HPDE6-E6E7 (cell line): ENCODE measurements around the gene PTX4.

Experiments
- DNase-seq: peaks from one replicate; pipeline ENCODE4 v3.0.0; 2011; ENCODE audit warnings: missing footprints; ENCODE audit errors: extremely low spot score

The PTX4 gene

GRCh38 chr16:1461146-1461545, 27.6 kb downstream of the PTX4 start:
- no peak for DNase-seq

- DNase-seq, result no peak
Measured at GRCh38 chr16:1460602-1461138, 28.1 kb downstream of the PTX4 start.

- DNase-seq, result no peak
Measured at GRCh38 chr16:1459967-1460366, 28.8 kb downstream of the PTX4 start.

- no peak for DNase-seq
Measured at GRCh38 chr16:1458977-1459341, 29.8 kb downstream of the PTX4 start.

- DNase-seq, result no peak
Measured at GRCh38 chr16:1458336-1458976, 30.3 kb downstream of the PTX4 start.

- DNase-seq, result no peak
Measured at GRCh38 chr16:1457489-1458245, 31.1 kb downstream of the PTX4 start.

- DNase-seq, result no peak
Measured at GRCh38 chr16:1456951-1457350, 31.8 kb downstream of the PTX4 start.

GRCh38 chr16:1455190-1456171, 33.3 kb downstream of the PTX4 start:
- no peak for DNase-seq

GRCh38 chr16:1454561-1454960, 34.2 kb downstream of the PTX4 start:
- no peak for DNase-seq

- no peak for DNase-seq
Measured at GRCh38 chr16:1453316-1453715, 35.4 kb downstream of the PTX4 start.

- DNase-seq, result no peak
Measured at GRCh38 chr16:1452530-1452929, 36.2 kb downstream of the PTX4 start.

- DNase-seq, result no peak
Measured at GRCh38 chr16:1451702-1452392, 36.9 kb downstream of the PTX4 start.

- no peak for DNase-seq
Measured at GRCh38 chr16:1450841-1451240, 37.9 kb downstream of the PTX4 start.

- DNase-seq, result no peak
Measured at GRCh38 chr16:1450218-1450617, 38.5 kb downstream of the PTX4 start.

GRCh38 chr16:1449201-1449788, 39.4 kb downstream of the PTX4 start:
- no peak for DNase-seq

GRCh38 chr16:1448536-1449116, 40.1 kb downstream of the PTX4 start:
- no peak for DNase-seq

GRCh38 chr16:1447965-1448364, 40.8 kb downstream of the PTX4 start:
- DNase-seq, result no peak

- DNase-seq, result no peak
Measured at GRCh38 chr16:1446296-1447080, 42.3 kb downstream of the PTX4 start.

GRCh38 chr16:1445518-1446203, 43.1 kb downstream of the PTX4 start:
- no peak for DNase-seq
